ENCODE data around the gene TEKT1.

DNA sequence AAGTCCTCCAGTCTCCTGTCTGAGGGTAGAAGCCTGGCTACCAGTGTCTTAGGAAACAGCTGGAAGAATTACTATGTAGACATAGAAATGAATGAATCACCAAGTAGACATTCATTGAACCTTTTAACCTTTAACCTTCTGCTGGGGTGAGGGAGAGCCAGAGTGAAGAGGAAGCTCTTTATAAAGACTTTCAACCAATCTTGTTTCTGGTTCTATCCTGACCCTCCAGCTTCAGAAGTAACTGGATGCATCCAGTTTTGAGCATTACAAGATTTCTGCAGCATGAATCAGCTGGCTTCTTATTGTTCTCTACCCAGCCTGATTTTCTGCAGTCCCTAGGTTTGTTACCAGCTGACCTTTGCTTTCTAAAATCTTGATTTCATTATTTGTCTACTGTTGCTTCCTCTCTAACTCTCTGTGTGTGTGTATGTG is 8.5 kb downstream of the TEKT1 start:
- no peak for TF ChIP-seq CTCF (IDR thresholded peaks at IDR 0.05; ENCODE audit: low read depth, low read length, poor library complexity, severe bottlenecking)
- TF ChIP-seq EZH2phosphoT487 (IDR thresholded peaks at IDR 0.05; ENCODE audit: borderline replicate concordance, low read length) = no peak
